Hepatocyte (in vitro differentiated cells): ENCODE results near the gene RASSF4. TPM values are rescaled to one million over a fixed set of nuclear protein-coding genes. Genes with fewer than 3 reads are reported as not detected.

ENCODE experiments used
- DNase-seq: peaks from one replicate; pipeline ENCODE4 v3.0.0-alpha.2; 2016; ENCODE audit warnings: low spot score
- H2AFZ ChIP-seq: fragments of 200-600 bp; sonication (generic); 2 replicates; pipeline ENCODE4 v1.6.0; 2016; ENCODE audit warnings: antibody characterized with exemption, mild to moderate bottlenecking
- H3K27ac ChIP-seq: fragments of 200-600 bp; sonication (generic); 2 replicates; pipeline ENCODE4 v1.5.1; 2016; ENCODE audit warnings: mild to moderate bottlenecking
- H3K27me3 ChIP-seq: fragments of 200-600 bp; sonication (generic); 2 replicates; pipeline ENCODE4 v1.6.1; 2016
- H3K36me3 ChIP-seq: fragments of 200-600 bp; sonication (generic); replicated peaks from 2 replicates; pipeline ENCODE4 v1.5.1; 2016; ENCODE audit warnings: low read depth; ENCODE audit not compliant: insufficient read depth
- H3K4me1 ChIP-seq: fragments of 200-600 bp; sonication (generic); 2 replicates; pipeline ENCODE4 v1.5.1; 2016; ENCODE audit warnings: mild to moderate bottlenecking, moderate library complexity; ENCODE audit not compliant: insufficient read depth
- H3K4me2 ChIP-seq: fragments of 200-600 bp; sonication (generic); 2 replicates; pipeline ENCODE4 v1.6.0; 2016
- H3K4me3 ChIP-seq: fragments of 200-600 bp; sonication (generic); 2 replicates; pipeline ENCODE4 v1.5.1; 2016; ENCODE audit warnings: mild to moderate bottlenecking
- H3K79me2 ChIP-seq: fragments of 200-600 bp; sonication (generic); 2 replicates; pipeline ENCODE4 v1.6.0; 2017; ENCODE audit warnings: mild to moderate bottlenecking
- H3K9me2 ChIP-seq: fragments of 200-600 bp; sonication (generic); replicated peaks from 2 replicates; pipeline ENCODE4 v1.6.0; 2017; ENCODE audit warnings: mild to moderate bottlenecking; ENCODE audit not compliant: insufficient read depth
- H3K9me3 ChIP-seq: fragments of 200-600 bp; sonication (generic); 2 replicates; pipeline ENCODE4 v1.5.1; 2016; ENCODE audit warnings: low read depth, mild to moderate bottlenecking
- H4K20me1 ChIP-seq: fragments of 200-600 bp; sonication (generic); 2 replicates; pipeline ENCODE4 v1.6.0; 2016; ENCODE audit warnings: mild to moderate bottlenecking; ENCODE audit not compliant: insufficient read depth, poor library complexity, severe bottlenecking
- EZH2 ChIP-seq: fragments of 200-600 bp; sonication (generic); IDR thresholded peaks from 2 replicates; pipeline ENCODE4 v1.6.1; 2016; ENCODE audit warnings: antibody characterized with exemption, mild to moderate bottlenecking, borderline replicate concordance
- EZH2phosphoT487 ChIP-seq: fragments of 200-600 bp; sonication (generic); IDR thresholded peaks from one replicate; pipeline ENCODE4 v1.6.1; 2018; ENCODE audit warnings: antibody characterized with exemption, mild to moderate bottlenecking, low read depth, moderate library complexity; ENCODE audit not compliant: unreplicated experiment, severe bottlenecking
- WGBS: methylation state at CpG from one replicate; pipeline ENCODE4 v1.1.6; 2016; ENCODE audit warnings: low lambda C conversion rate; ENCODE audit errors: missing lambda C conversion rate; 5-methylcytosine and 5-hydroxymethylcytosine counted together
- polyA plus RNA-seq: library from polyadenylated mRNA; unstranded; fragments of >200 nt; fragmentation: Nextera tagmentation; extraction: Ambion mirVana; gene quantifications from 2 replicates; pipeline ENCODE4 v1.2.1, GENCODE V29; 2016
- total RNA-seq: library from RNA; depleted of rRNA; stranded (reverse); fragments of >200 nt; gene quantifications from 2 replicates; pipeline ENCODE4 v1.2.3, GENCODE V29; 2014
- TF ChIP-seq, protein P1 (sequence below): fragments of 200-600 bp; sonication (generic); IDR thresholded peaks from 2 replicates; pipeline ENCODE4 v1.5.1; 2016; ENCODE audit warnings: antibody characterized with exemption, mild to moderate bottlenecking; ENCODE audit not compliant: poor library complexity

RASSF4 gene
- total and polyA plus RNA-seq, 2 experiments from 2014 or later, result 19.2 to 20.1 TPM

DNA sequence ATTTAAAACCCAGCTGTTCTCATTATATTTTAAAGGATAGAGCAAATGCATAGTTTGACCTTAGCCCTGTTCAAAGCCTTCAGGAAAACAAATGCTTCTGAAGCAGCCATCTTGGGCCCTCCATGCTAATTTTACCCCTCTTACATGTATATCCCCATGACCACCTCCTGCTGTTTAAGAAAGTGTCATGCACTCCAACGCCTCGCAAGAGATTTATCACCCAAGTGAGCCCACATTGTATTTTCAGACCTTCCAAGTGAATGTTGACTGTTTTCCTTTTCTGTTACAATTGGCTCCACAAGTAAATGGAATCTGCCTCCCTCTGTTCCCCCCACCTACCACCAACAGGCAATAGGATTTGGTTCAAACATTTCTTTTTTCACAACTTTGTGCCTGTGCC, 43.2 kb upstream of the RASSF4 start:
- Histone ChIP-seq H4K20me1 (no peaks in the 10 kb centered on the region), H3K79me2 (no peaks in the 10 kb centered on the region), H3K4me2 (no peak overlapping the region), H3K9me2 (no peaks in the 10 kb centered on the region), H3K27me3 (no peaks in the 10 kb centered on the region), H3K9me3 (no peaks in the 10 kb centered on the region), H2AFZ (no peak overlapping the region), H3K4me3 (no peak overlapping the region), H3K27ac (no peak overlapping the region), H3K4me1 (peaks cover 9% of the 10 kb centered on the region), H3K36me3 (no peaks in the 10 kb centered on the region)
- TF ChIP-seq, protein P1, sequence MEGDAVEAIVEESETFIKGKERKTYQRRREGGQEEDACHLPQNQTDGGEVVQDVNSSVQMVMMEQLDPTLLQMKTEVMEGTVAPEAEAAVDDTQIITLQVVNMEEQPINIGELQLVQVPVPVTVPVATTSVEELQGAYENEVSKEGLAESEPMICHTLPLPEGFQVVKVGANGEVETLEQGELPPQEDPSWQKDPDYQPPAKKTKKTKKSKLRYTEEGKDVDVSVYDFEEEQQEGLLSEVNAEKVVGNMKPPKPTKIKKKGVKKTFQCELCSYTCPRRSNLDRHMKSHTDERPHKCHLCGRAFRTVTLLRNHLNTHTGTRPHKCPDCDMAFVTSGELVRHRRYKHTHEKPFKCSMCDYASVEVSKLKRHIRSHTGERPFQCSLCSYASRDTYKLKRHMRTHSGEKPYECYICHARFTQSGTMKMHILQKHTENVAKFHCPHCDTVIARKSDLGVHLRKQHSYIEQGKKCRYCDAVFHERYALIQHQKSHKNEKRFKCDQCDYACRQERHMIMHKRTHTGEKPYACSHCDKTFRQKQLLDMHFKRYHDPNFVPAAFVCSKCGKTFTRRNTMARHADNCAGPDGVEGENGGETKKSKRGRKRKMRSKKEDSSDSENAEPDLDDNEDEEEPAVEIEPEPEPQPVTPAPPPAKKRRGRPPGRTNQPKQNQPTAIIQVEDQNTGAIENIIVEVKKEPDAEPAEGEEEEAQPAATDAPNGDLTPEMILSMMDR, result no peak
- TF ChIP-seq EZH2 (no peak), EZH2phosphoT487 (no peak)
- no peak for DNase-seq
- WGBS, result 84% methylated on average over 2 of the region's 2 CpGs

DNA sequence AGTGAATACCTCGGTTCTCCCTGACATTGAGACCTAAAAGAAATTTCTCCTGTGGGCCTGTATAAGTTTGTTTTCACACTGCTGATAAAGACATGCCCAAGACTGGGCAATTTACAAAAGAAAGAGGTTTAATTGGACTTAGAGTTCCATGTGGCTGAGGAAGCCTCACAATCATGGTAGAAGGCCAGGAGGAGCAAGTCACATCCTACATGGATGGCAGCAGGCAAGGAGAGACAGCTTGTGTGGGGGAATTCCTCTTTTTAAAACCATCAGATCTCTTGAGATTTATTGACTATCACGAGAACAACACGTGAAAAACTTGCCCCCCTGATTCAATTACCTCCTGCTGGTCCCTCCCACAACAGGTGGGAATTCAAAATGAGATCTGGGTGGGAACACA, 41.8 kb upstream of the RASSF4 start:
- H4K20me1 ChIP-seq, result no peaks in the 10 kb centered on the region
- DNase-seq, result no peak
- TF ChIP-seq, protein P1, result no peak
- no peak for TF ChIP-seq EZH2
- no peak for TF ChIP-seq EZH2phosphoT487
- no peak overlapping the region for H2AFZ ChIP-seq
- H3K27me3 ChIP-seq, result no peaks in the 10 kb centered on the region
- no peak overlapping the region for H3K27ac ChIP-seq
- no peak overlapping the region for H3K4me2 ChIP-seq
- H3K9me2 ChIP-seq, result no peaks in the 10 kb centered on the region
- no peak overlapping the region for H3K4me3 ChIP-seq
- no peaks in the 10 kb centered on the region for H3K9me3 ChIP-seq
- whole genome bisulfite sequencing, result 89% methylated on average over 3 of the region's 3 CpGs
- no peaks in the 10 kb centered on the region for H3K36me3 ChIP-seq
- no peaks in the 10 kb centered on the region for H3K79me2 ChIP-seq
- H3K4me1 ChIP-seq, result peaks cover 5% of the 10 kb centered on the region

DNA sequence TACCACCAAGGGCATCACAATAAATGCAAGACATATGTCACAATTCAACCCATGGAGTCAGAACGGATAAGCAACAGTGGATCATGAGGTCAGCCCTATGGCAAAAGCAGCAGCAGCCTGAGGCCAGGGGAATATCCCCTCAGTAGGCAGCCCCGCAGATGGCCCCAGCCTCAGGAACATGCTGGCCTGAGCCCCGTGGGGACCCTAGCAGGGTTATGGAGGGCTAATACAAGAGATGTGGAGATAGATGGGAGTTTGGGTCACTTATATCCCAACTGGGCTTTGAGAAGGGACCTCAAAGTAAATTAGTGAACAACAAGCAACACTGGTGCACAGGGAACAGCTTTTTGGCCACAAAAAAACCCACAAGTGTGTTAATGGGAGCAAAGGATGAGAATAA, 39.4 kb upstream of the RASSF4 start:
- H3K4me2 ChIP-seq, result no peak overlapping the region
- no peaks in the 10 kb centered on the region for H3K36me3 ChIP-seq
- WGBS, result 91% methylated on average over 3 of the region's 3 CpGs
- no peaks in the 10 kb centered on the region for H3K9me2 ChIP-seq
- no peaks in the 10 kb centered on the region for H3K4me1 ChIP-seq
- H3K4me3 ChIP-seq, result no peak overlapping the region
- no peaks in the 10 kb centered on the region for H3K9me3 ChIP-seq
- no peak overlapping the region for H3K27ac ChIP-seq
- no peak for TF ChIP-seq EZH2phosphoT487
- TF ChIP-seq, protein P1, result no peak
- no peak for TF ChIP-seq EZH2
- no peaks in the 10 kb centered on the region for H3K79me2 ChIP-seq
- no peak for DNase-seq
- no peaks in the 10 kb centered on the region for H4K20me1 ChIP-seq
- H3K27me3 ChIP-seq, result no peaks in the 10 kb centered on the region
- no peak overlapping the region for H2AFZ ChIP-seq

DNA sequence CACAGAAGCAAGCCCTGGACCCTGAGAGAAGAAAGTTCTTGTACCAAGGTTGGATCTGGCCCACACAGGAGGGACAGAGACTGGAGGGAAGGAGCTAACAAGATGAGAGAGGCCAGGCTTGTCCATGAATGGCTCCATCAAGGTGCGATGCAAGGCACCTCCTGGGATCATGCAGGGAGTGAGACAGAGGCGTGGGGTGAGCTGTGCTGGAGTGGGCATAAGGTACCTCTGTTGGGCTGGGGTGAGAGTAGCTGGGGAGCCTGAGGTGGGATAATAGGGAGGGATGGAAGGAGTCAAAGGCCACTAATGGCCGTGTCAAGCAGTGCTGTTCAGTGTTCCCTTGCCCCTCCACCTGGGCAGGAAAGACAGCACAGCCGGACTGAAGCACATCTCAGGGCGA, 38.5 kb upstream of the RASSF4 start:
- Histone ChIP-seq H3K9me3 (no peaks in the 10 kb centered on the region), H3K4me2 (no peak overlapping the region), H3K36me3 (no peaks in the 10 kb centered on the region), H2AFZ (no peak overlapping the region), H3K9me2 (no peaks in the 10 kb centered on the region), H3K27ac (no peak overlapping the region), H4K20me1 (no peaks in the 10 kb centered on the region), H3K79me2 (no peaks in the 10 kb centered on the region), H3K4me1 (no peaks in the 10 kb centered on the region), H3K4me3 (no peak overlapping the region), H3K27me3 (no peaks in the 10 kb centered on the region)
- WGBS, result 96% methylated on average over 5 of the region's 5 CpGs
- DNase-seq, result no peak
- TF ChIP-seq EZH2phosphoT487 (no peak), EZH2 (no peak)
- TF ChIP-seq, protein P1, result no peak
